Measurements from ENCODE around the gene CLDN14.

DNA sequence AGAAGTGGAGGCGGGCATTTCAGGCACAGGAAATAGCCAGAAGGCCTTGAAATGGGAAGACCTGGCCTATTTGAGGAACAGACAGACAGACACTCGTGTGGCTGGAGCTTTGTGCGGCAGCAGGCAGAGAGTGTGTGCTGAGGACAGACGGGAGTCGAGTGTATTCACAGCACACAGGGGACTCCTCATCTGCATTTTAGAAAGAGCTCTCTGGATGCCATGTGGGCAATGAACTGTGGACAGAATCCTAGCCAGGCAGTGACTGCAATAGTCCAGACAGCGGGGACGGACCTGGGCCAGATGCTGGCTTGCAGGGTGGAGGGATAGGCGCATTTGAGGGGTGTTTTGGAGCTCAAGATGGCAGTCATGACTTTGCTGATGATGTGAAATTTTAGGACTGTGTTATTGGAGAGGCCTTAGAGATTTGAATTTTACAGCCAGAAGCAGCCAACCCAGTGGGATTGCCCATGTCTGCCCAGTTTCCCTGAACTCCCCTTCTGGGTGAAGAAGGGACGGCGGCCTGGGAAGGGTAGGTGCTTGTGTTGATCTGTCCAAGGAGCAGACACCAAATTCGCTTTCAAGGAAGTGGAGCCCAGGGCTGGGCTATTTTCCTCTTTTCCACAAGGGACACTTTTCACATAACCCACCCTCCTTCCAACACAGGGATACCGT is 51.0 kb downstream of the CLDN14 start:
- TF ChIP-seq, protein P1, sequence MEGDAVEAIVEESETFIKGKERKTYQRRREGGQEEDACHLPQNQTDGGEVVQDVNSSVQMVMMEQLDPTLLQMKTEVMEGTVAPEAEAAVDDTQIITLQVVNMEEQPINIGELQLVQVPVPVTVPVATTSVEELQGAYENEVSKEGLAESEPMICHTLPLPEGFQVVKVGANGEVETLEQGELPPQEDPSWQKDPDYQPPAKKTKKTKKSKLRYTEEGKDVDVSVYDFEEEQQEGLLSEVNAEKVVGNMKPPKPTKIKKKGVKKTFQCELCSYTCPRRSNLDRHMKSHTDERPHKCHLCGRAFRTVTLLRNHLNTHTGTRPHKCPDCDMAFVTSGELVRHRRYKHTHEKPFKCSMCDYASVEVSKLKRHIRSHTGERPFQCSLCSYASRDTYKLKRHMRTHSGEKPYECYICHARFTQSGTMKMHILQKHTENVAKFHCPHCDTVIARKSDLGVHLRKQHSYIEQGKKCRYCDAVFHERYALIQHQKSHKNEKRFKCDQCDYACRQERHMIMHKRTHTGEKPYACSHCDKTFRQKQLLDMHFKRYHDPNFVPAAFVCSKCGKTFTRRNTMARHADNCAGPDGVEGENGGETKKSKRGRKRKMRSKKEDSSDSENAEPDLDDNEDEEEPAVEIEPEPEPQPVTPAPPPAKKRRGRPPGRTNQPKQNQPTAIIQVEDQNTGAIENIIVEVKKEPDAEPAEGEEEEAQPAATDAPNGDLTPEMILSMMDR (IDR thresholded peaks at IDR 0.05) = no peak
- no peak for TF ChIP-seq POLR2A (IDR thresholded peaks at IDR 0.05)

All from thyroid gland (tissue), 4 donors.